DND-41 (cell line): ENCODE data around the gene ADARB2.

Experiments
- ATAC-seq: fragments of 200-7000 bp; cut with Tn5 transposase; 3 replicates; pipeline ENCODE4 v1.9.1; 2021; ENCODE audit warnings: low read depth; ENCODE audit not compliant: insufficient read depth
- DNase-seq: peaks from one replicate; pipeline ENCODE4 v3.0.0-alpha.2; 2020
- H2AFZ ChIP-seq: 2 replicates; pipeline ENCODE4 v1.6.0; 2012; ENCODE audit warnings: low read depth, low read length
- H3K27ac ChIP-seq: 2 replicates; pipeline ENCODE4 v1.5.1; 2012; ENCODE audit warnings: low read length, inconsistent platforms
- H3K27me3 ChIP-seq: fragments of 200-600 bp; sonication (generic); 2 replicates; pipeline ENCODE4 v1.6.0; 2012; ENCODE audit warnings: low read length, mild to moderate bottlenecking, inconsistent platforms; ENCODE audit not compliant: insufficient read depth, poor library complexity
- H3K36me3 ChIP-seq: 2 replicates; pipeline ENCODE4 v1.5.1; 2012; ENCODE audit warnings: low read length, inconsistent platforms; ENCODE audit not compliant: insufficient read depth
- H3K4me1 ChIP-seq: 2 replicates; pipeline ENCODE4 v1.5.1; 2012; ENCODE audit warnings: mild to moderate bottlenecking, low read length; ENCODE audit not compliant: insufficient read depth
- H3K4me2 ChIP-seq: 2 replicates; pipeline ENCODE4 v1.6.0; 2012; ENCODE audit warnings: mild to moderate bottlenecking, moderate library complexity, low read length, inconsistent platforms; ENCODE audit not compliant: insufficient read depth
- H3K4me3 ChIP-seq, 2 experiments: fragments of 200-600 bp in 1 of 2; shearing (Covaris generic) in 1 of 2; 2 replicates each; pipeline ENCODE4 v1.5.1; 2012 to 2016; ENCODE audit warnings: inconsistent platforms in 2 of 2, low read length in 2 of 2, mild to moderate bottlenecking in 2 of 2, low read depth in 1 of 2, moderate library complexity in 1 of 2
- H3K79me2 ChIP-seq: 2 replicates; pipeline ENCODE4 v1.6.0; 2012; ENCODE audit warnings: low read length, inconsistent platforms; ENCODE audit not compliant: insufficient read depth
- H3K9ac ChIP-seq: 2 replicates; pipeline ENCODE4 v1.6.0; 2012; ENCODE audit warnings: low read depth, mild to moderate bottlenecking, inconsistent platforms, low read length, moderate library complexity
- H3K9me3 ChIP-seq: 2 replicates; pipeline ENCODE4 v1.5.1; 2012; ENCODE audit warnings: low read length, moderate library complexity, mild to moderate bottlenecking, inconsistent platforms; ENCODE audit not compliant: insufficient read depth, severe bottlenecking
- H4K20me1 ChIP-seq: 2 replicates; pipeline ENCODE4 v1.6.0; 2012; ENCODE audit warnings: low read length; ENCODE audit not compliant: insufficient read depth
- CTCF ChIP-seq: IDR thresholded peaks from 2 replicates; pipeline ENCODE4 v1.5.1; 2012; ENCODE audit warnings: borderline replicate concordance, low read length, moderate library complexity, mild to moderate bottlenecking; ENCODE audit not compliant: poor library complexity, severe bottlenecking; ENCODE audit errors: extremely low read depth
- EZH2 ChIP-seq: IDR thresholded peaks from 3 replicates; pipeline ENCODE4 v1.6.1; 2012; ENCODE audit warnings: borderline replicate concordance, low read depth, mild to moderate bottlenecking, moderate library complexity, low read length, inconsistent platforms; ENCODE audit not compliant: severe bottlenecking

ADARB2 gene

GRCh38 chr10:1180071-1180730 is 557.1 kb downstream of the ADARB2 start:
- Histone ChIP-seq H3K27me3 (no peaks in the 10 kb centered on the region), H3K4me3 (no peak overlapping the region), H3K79me2 (no peaks in the 10 kb centered on the region), H3K9me3 (no peaks in the 10 kb centered on the region), H3K27ac (no peak overlapping the region), H3K4me1 (no peaks in the 10 kb centered on the region), H3K4me2 (no peak overlapping the region), H3K36me3 (no peaks in the 10 kb centered on the region), H2AFZ (no peak overlapping the region), H3K9ac (no peak overlapping the region), H4K20me1 (no peaks in the 10 kb centered on the region)
- ATAC-seq: no peak
- no peak for DNase-seq
- TF ChIP-seq CTCF (no peak), EZH2 (no peak)

- Histone ChIP-seq H3K27ac (no peak overlapping the region), H3K27me3 (no peaks in the 10 kb centered on the region), H3K79me2 (no peaks in the 10 kb centered on the region), H3K9me3 (no peaks in the 10 kb centered on the region), H3K4me2 (no peak overlapping the region), H3K9ac (no peak overlapping the region), H4K20me1 (no peaks in the 10 kb centered on the region), H3K36me3 (no peaks in the 10 kb centered on the region), H3K4me1 (no peaks in the 10 kb centered on the region), H3K4me3 (no peak overlapping the region), H2AFZ (no peak overlapping the region)
- no peak for DNase-seq
- no peak for TF ChIP-seq EZH2
- no peak for TF ChIP-seq CTCF
- ATAC-seq: no peak
Measured at GRCh38 chr10:1179346-1180070, 557.8 kb downstream of the ADARB2 start.

- H3K9me3 ChIP-seq: no peaks in the 10 kb centered on the region
- TF ChIP-seq EZH2: no peak
- TF ChIP-seq CTCF: no peak
- no peaks in the 10 kb centered on the region for H3K27me3 ChIP-seq
- H3K36me3 ChIP-seq: no peaks in the 10 kb centered on the region
- H3K4me2 ChIP-seq: no peak overlapping the region
- no peak for DNase-seq
- ATAC-seq: no peak
- H3K4me1 ChIP-seq: no peaks in the 10 kb centered on the region
- no peaks in the 10 kb centered on the region for H4K20me1 ChIP-seq
- H3K4me3 ChIP-seq: no peak overlapping the region
- H3K79me2 ChIP-seq: no peaks in the 10 kb centered on the region
- no peak overlapping the region for H3K9ac ChIP-seq
- no peak overlapping the region for H3K27ac ChIP-seq
- H2AFZ ChIP-seq: no peak overlapping the region
Measured at GRCh38 chr10:1178506-1178905, 558.8 kb downstream of the ADARB2 start.
